H1 (cell line): ENCODE results near the gene SELENOV. TPM values are rescaled to one million over a fixed set of nuclear protein-coding genes. Genes with fewer than 3 reads are reported as not detected.

Experiments used
- CTCF ChIA-PET: fragments of 300-600 bp; sonication (Branson Sonifier 250); formaldehyde crosslinking; loops from one replicate; lab custom pipeline; 2021; ENCODE audit not compliant: partially characterized antibody; lab: Charles Lee
- POLR2A ChIA-PET: fragments of 300-600 bp; sonication (Branson Sonifier 250); formaldehyde crosslinking; loops from one replicate; lab custom pipeline; 2021; ENCODE audit warnings: inconsistent platforms; ENCODE audit not compliant: partially characterized antibody; lab: Charles Lee
- DNase-seq, 2 experiments: peaks; one replicate each; pipeline versions ENCODE4 v3.0.0 to v3.0.0-alpha.2; 2010 to 2022; ENCODE audit warnings: low spot score in 2 of 2, low read depth in 1 of 2, mixed read lengths in 1 of 2
- FAIRE-seq: peaks from 2 replicates; lab custom pipeline; 2011; peaks lifted over from hg19 to GRCh38; lab: Jason Lieb, UNC
- H2AFZ ChIP-seq: 2 replicates; pipeline ENCODE4 v1.8.1; 2012; ENCODE audit warnings: low read length, inconsistent platforms
- H2AK5ac ChIP-seq: 2 replicates; pipeline ENCODE4 v1.6.1; 2013; ENCODE audit warnings: low read depth, low read length
- H2BK120ac ChIP-seq: replicated peaks from 2 replicates; pipeline ENCODE3; 2013; ENCODE audit warnings: low read depth, low read length, inconsistent platforms
- H2BK12ac ChIP-seq: 2 replicates; pipeline ENCODE4 v1.6.1; 2013; ENCODE audit warnings: low read depth, low read length
- H2BK15ac ChIP-seq: 2 replicates; pipeline ENCODE4 v1.6.1; 2013; ENCODE audit warnings: low read length
- H2BK20ac ChIP-seq: 2 replicates; pipeline ENCODE4 v1.6.1; 2013; ENCODE audit warnings: low read length
- H2BK5ac ChIP-seq: 2 replicates; pipeline ENCODE4 v1.6.1; 2013; ENCODE audit warnings: low read depth, low read length
- H3K14ac ChIP-seq: 2 replicates; pipeline ENCODE4 v1.6.1; 2013; ENCODE audit warnings: inconsistent platforms; ENCODE audit not compliant: insufficient read length
- H3K18ac ChIP-seq: 2 replicates; pipeline ENCODE4 v1.6.1; 2013; ENCODE audit warnings: low read length; ENCODE audit errors: extremely low read depth
- H3K23ac ChIP-seq: 2 replicates; pipeline ENCODE4 v1.6.1; 2013; ENCODE audit warnings: inconsistent platforms; ENCODE audit not compliant: insufficient read length
- H3K23me2 ChIP-seq: 2 replicates; pipeline ENCODE4 v1.6.1; 2013; ENCODE audit warnings: low read depth, low read length
- H3K27ac ChIP-seq: 2 replicates; pipeline ENCODE4 v1.6.1; 2011; ENCODE audit warnings: low read depth, low read length, inconsistent platforms
- H3K27me3 ChIP-seq, 4 experiments: replicated peaks in 1 of 4; 1 replicate in 1 of 4; 2 replicates in 3 of 4; pipeline versions ENCODE4 v1.6.1 to v1.8.1; 2011 to 2013; ENCODE audit warnings: low read length in 3 of 4, mild to moderate bottlenecking in 3 of 4, inconsistent platforms in 2 of 4, mixed read lengths in 2 of 4, moderate library complexity in 1 of 4; ENCODE audit not compliant: control insufficient read depth in 3 of 4, insufficient read depth in 3 of 4; ENCODE audit errors: extremely low read depth in 1 of 4
- H3K36me3 ChIP-seq, 4 experiments: 2 replicates each; pipeline versions ENCODE4 v1.6.1 to v1.8.1; 2011 to 2013; ENCODE audit warnings: mild to moderate bottlenecking in 4 of 4, low read length in 3 of 4, moderate library complexity in 2 of 4, control low read depth in 1 of 4, inconsistent platforms in 1 of 4; ENCODE audit not compliant: insufficient read depth in 4 of 4, control insufficient read depth in 2 of 4
- H3K4ac ChIP-seq: replicated peaks from 2 replicates; pipeline ENCODE3; 2013; ENCODE audit warnings: low read length, low read depth, mixed read lengths, inconsistent platforms; ENCODE audit not compliant: insufficient read length
- H3K4me1 ChIP-seq, 4 experiments: replicated peaks in 1 of 4; 1 replicate in 1 of 4; 2 replicates in 3 of 4; pipeline versions ENCODE4 v1.6.1 to v1.8.1; 2011 to 2013; ENCODE audit warnings: low read length in 3 of 4, inconsistent platforms in 2 of 4, mixed read lengths in 1 of 4; ENCODE audit not compliant: insufficient read depth in 4 of 4, control insufficient read depth in 3 of 4
- H3K4me2 ChIP-seq, 2 experiments: 2 replicates each; pipeline versions ENCODE4 v1.6.1 to v1.8.1; 2011 to 2013; ENCODE audit warnings: low read depth in 2 of 2, low read length in 2 of 2, control low read depth in 1 of 2, inconsistent platforms in 1 of 2, mild to moderate bottlenecking in 1 of 2; ENCODE audit not compliant: insufficient read depth in 1 of 2
- H3K4me3 ChIP-seq, 4 experiments: fragments of 200-600, 300-600 bp in 1 of 4; sonication (generic), shearing (Covaris generic), sonication (Bioruptor Twin) in 1 of 4; 2 replicates each; pipeline versions ENCODE4 v1.5.1 to v1.8.1; 2011 to 2016; ENCODE audit warnings: low read length in 4 of 4, low read depth in 3 of 4, control low read depth in 2 of 4, inconsistent platforms in 2 of 4, mild to moderate bottlenecking in 2 of 4, mixed read lengths in 1 of 4, moderate library complexity in 1 of 4; ENCODE audit not compliant: insufficient read depth in 2 of 4; ENCODE audit errors: extremely low read depth in 1 of 4
- H3K56ac ChIP-seq: replicated peaks from 2 replicates; pipeline ENCODE3; 2013; ENCODE audit warnings: low read depth, mild to moderate bottlenecking, mixed read lengths, low read length, inconsistent platforms; ENCODE audit not compliant: insufficient read length
- H3K79me1 ChIP-seq: 2 replicates; pipeline ENCODE4 v1.6.1; 2013; ENCODE audit warnings: low read depth, low read length, control low read depth
- H3K79me2 ChIP-seq, 2 experiments: 2 replicates each; pipeline versions ENCODE4 v1.6.1 to v1.8.1; 2012 to 2013; ENCODE audit warnings: low read length in 2 of 2, mild to moderate bottlenecking in 2 of 2, inconsistent platforms in 1 of 2; ENCODE audit not compliant: insufficient read depth in 2 of 2, control insufficient read depth in 1 of 2
- H3K9ac ChIP-seq, 4 experiments: replicated peaks in 1 of 4; 1 replicate in 1 of 4; 2 replicates in 3 of 4; pipeline versions ENCODE4 v1.6.1 to v1.8.1; 2011 to 2013; ENCODE audit warnings: low read depth in 3 of 4, low read length in 3 of 4, control low read depth in 2 of 4, mild to moderate bottlenecking in 2 of 4, moderate library complexity in 2 of 4, inconsistent platforms in 1 of 4; ENCODE audit errors: extremely low read depth in 1 of 4
- H3K9me3 ChIP-seq, 2 experiments: 2 replicates each; pipeline versions ENCODE4 v1.6.1 to v1.8.1; 2012 to 2013; ENCODE audit warnings: mild to moderate bottlenecking in 2 of 2, moderate library complexity in 2 of 2, control low read depth in 1 of 2, inconsistent platforms in 1 of 2, low read depth in 1 of 2, low read length in 1 of 2, mixed read lengths in 1 of 2; ENCODE audit not compliant: insufficient read depth in 2 of 2
- H4K20me1 ChIP-seq, 2 experiments: replicated peaks in 1 of 2; 2 replicates each; pipeline versions ENCODE3 to v1.8.1; 2011 to 2013; ENCODE audit warnings: inconsistent platforms in 2 of 2, low read length in 2 of 2, mild to moderate bottlenecking in 1 of 2; ENCODE audit not compliant: insufficient read depth in 2 of 2, control insufficient read depth in 1 of 2
- H4K5ac ChIP-seq: 2 replicates; pipeline ENCODE4 v1.6.1; 2013; ENCODE audit warnings: low read length, low read depth, mixed read lengths, inconsistent platforms; ENCODE audit not compliant: insufficient read length
- H4K8ac ChIP-seq: 2 replicates; pipeline ENCODE4 v1.8.0; 2013; ENCODE audit warnings: mild to moderate bottlenecking, moderate library complexity, low read length, inconsistent platforms; ENCODE audit not compliant: insufficient read depth; ENCODE audit errors: extremely low read depth
- H4K91ac ChIP-seq: replicated peaks from 2 replicates; pipeline ENCODE3; 2013; ENCODE audit warnings: low read length, mixed read lengths, inconsistent platforms; ENCODE audit not compliant: insufficient read length
- ASH2L ChIP-seq: fragments of 200-600, 300-600 bp; sonication (generic); IDR thresholded peaks from one replicate; pipeline ENCODE4 v1.7.1; 2017; ENCODE audit warnings: low read length
- CBX5 ChIP-seq: fragments of 300-800, 300-1000 bp; sonication (generic); IDR thresholded peaks from 2 replicates; pipeline ENCODE4 v1.7.1; 2016; ENCODE audit warnings: antibody characterized with exemption, low read length, low read depth
- EP300 ChIP-seq, 2 experiments: IDR thresholded peaks; 1 replicate in 1 of 2; 2 replicates in 1 of 2; pipeline ENCODE4 v1.6.1; 2011 to 2012; ENCODE audit warnings: low read depth in 2 of 2, low read length in 2 of 2, mild to moderate bottlenecking in 2 of 2, borderline replicate concordance in 1 of 2, inconsistent platforms in 1 of 2, moderate library complexity in 1 of 2
- EZH2 ChIP-seq: fragments of 200-600 bp; sonication (generic); IDR thresholded peaks from 2 replicates; pipeline ENCODE4 v1.7.1; 2012; ENCODE audit warnings: low read depth, mild to moderate bottlenecking, moderate library complexity, low read length, inconsistent platforms; ENCODE audit not compliant: severe bottlenecking
- HDAC2 ChIP-seq, 2 experiments: fragments of 300-600 bp in 1 of 2; sonication (generic) in 1 of 2; IDR thresholded peaks; 2 replicates each; pipeline ENCODE4 v1.6.1; 2011 to 2012; ENCODE audit warnings: low read depth in 2 of 2, low read length in 2 of 2, mild to moderate bottlenecking in 2 of 2, moderate library complexity in 2 of 2, borderline replicate concordance in 1 of 2, inconsistent platforms in 1 of 2
- RBBP5 ChIP-seq: IDR thresholded peaks from 2 replicates; pipeline ENCODE4 v1.7.1; 2012; ENCODE audit warnings: low read depth, mild to moderate bottlenecking, inconsistent platforms, low read length, moderate library complexity, borderline replicate concordance
- WGBS, 2 experiments: shearing (Covaris generic) in 1 of 2; methylation state at CpG; one replicate each; pipeline versions ENCODE4 v1.1.6 to v1.1.7; 2013 to 2015; ENCODE audit warnings: low lambda C conversion rate in 2 of 2, mixed read lengths in 2 of 2, inconsistent platforms in 1 of 2, low coverage in 1 of 2, missing lambda C conversion rate in 1 of 2; ENCODE audit not compliant: insufficient replicate concordance in 2 of 2, insufficient coverage in 1 of 2, insufficient read length in 1 of 2; ENCODE audit errors: extremely low coverage in 1 of 2, missing lambda C conversion rate in 1 of 2; 5-methylcytosine and 5-hydroxymethylcytosine counted together
- polyA plus RNA-seq, 7 experiments: library from polyadenylated mRNA; depleted of rRNA in 3 of 7; stranded (reverse) in 5 of 7; unstranded in 2 of 7; fragments of >200 nt in 5 of 7; fragments of 200-250 nt in 2 of 7; gene quantifications; 1 replicate in 5 of 7; 2 replicates in 1 of 7; 4 replicates in 1 of 7; pipeline versions ENCODE4 v1.2.1 to v1.2.3, GENCODE V29; 2011 to 2013; ENCODE audit warnings: missing spikeins in 2 of 7, mixed read lengths in 2 of 7
- total RNA-seq: library from RNA; stranded (reverse); fragmentation: NEBNext Ultra II Directional; extraction: Animal tissue kit (Norgen Biotek cat#: 25700); gene quantifications from 2 replicates; pipeline ENCODE4 v1.2.1, GENCODE V29; 2021

Gene SELENOV
- total and polyA plus RNA-seq, 2 of the 8 experiments (the other 6 are each of a cell fraction or from before 2014, with no cell fraction given), result 8.4 to 10.7 TPM

- peaks cover 7% of the 10 kb centered on the region for H3K23me2 ChIP-seq
- H2AFZ ChIP-seq, result peak overlapping the region; percentile 78
- DNase-seq (no peak), FAIRE-seq (no peak)
- H3K23ac ChIP-seq, result no peak overlapping the region
- 28% methylated on average over 23 of the region's 24 CpGs; no CpG with 5 or more reads in 1 of the 2 experiments for WGBS, 2 experiments
- no peaks in the 10 kb centered on the region for H3K36me3 ChIP-seq
- H2BK20ac ChIP-seq, result no peak overlapping the region
- H3K9ac ChIP-seq, result peak overlapping the region in 1 of 4 experiments; percentile 1; a peak in 1 of 7 replicates
- H3K9me3 ChIP-seq, result peaks cover 0 to 6% of the 10 kb centered on the region in 2 experiments; a peak in 1 of 4 replicates
- H3K56ac ChIP-seq, result peak overlapping the region; percentile 63
- no peak overlapping the region for H2BK120ac ChIP-seq
- peaks cover 29 to 64% (median 60%) of the 10 kb centered on the region in 4 experiments for H3K27me3 ChIP-seq
- peak overlapping the region; percentile 86 to 98 for H3K4me2 ChIP-seq
- H2BK12ac ChIP-seq, result no peak overlapping the region
- ChIA-PET POLR2A (interaction anchor here (0.9 to 3.4 kb wide), 10 partner anchors 8 to 163 kb away, joined by 3 to 15 read pairs (median 3); partner anchors contain the start of gene DLL3), CTCF (interaction anchor here (0.9 to 1.9 kb wide), 5 partner anchors 10 to 257 kb away, joined by 3 to 11 read pairs (median 7); partner anchors contain the start of gene EID2B)
- H3K4me1 ChIP-seq, result peaks cover 0 to 4% (median 0%) of the 10 kb centered on the region in 4 experiments; a peak in 2 of 7 replicates
- no peak overlapping the region for H3K27ac ChIP-seq
- no peaks in the 10 kb centered on the region for H3K79me1 ChIP-seq
- no peak for TF ChIP-seq EP300 (IDR thresholded peaks at IDR 0.05; ENCODE audit: borderline replicate concordance in 1 of 2, low read depth in 2 of 2, low read length in 2 of 2)
- peak; percentile 4 for TF ChIP-seq ASH2L
- peak; percentile 53 for TF ChIP-seq EZH2
- TF ChIP-seq CBX5, result no peak
- no peak for TF ChIP-seq HDAC2 (IDR thresholded peaks at IDR 0.05; ENCODE audit: borderline replicate concordance in 1 of 2, low read depth in 2 of 2, low read length in 2 of 2)
- TF ChIP-seq RBBP5, result no peak
- H3K14ac ChIP-seq, result no peak overlapping the region
- H4K5ac ChIP-seq, result no peak overlapping the region
- peak overlapping the region; percentile 35; the same call in 1 of the 2 replicates for H4K8ac ChIP-seq
- H2BK5ac ChIP-seq, result no peak overlapping the region
- peaks cover 0 to 3% of the 10 kb centered on the region in 2 experiments for H4K20me1 ChIP-seq
- 0 out of 2 replicates have a peak overlapping the region, but pooled peaks have one; percentile 72 for H2BK15ac ChIP-seq
- no peak overlapping the region for H2AK5ac ChIP-seq
- H3K4me3 ChIP-seq, result peak overlapping the region; percentile 52 to 91 (median 72)
- H3K18ac ChIP-seq, result no peak overlapping the region
- no peaks in the 10 kb centered on the region for H3K79me2 ChIP-seq
- peak overlapping the region; percentile 72 for H4K91ac ChIP-seq
- no peak overlapping the region for H3K4ac ChIP-seq
Observed at GRCh38 chr19:39507715-39508364, 7.1 kb upstream of the SELENOV start.
